ENCODE results near the gene LMO1.

The LMO1 gene

DNA sequence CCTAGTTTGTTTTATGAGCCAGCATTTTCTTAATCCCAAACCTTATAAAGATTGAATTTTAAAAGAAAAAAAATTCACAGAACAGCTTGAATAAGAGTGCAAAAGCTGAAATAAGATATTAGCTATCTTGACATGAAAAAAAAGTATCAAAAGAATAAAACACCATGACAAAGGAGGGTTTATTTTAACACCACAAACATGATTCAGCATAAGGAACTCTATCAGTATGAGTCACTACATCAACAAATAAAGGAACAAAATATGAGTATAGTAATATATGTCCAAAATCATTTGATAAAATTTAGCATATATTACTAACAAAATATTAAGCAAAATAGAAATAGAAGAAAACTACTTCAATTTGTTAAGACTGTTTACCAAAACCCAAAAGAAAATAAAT is 9.6 kb upstream of the LMO1 start:
- H3K4me1 ChIP-seq (ENCODE audit: control insufficient read depth, insufficient read depth, low read length) = 0 out of 2 replicates have a peak, but pooled peaks cover 4% of the 10 kb centered on the region
- H3K27me3 ChIP-seq (ENCODE audit: control insufficient read depth, insufficient read depth, low read length) = peaks cover 54% of the 10 kb centered on the region
- H3K4me3 ChIP-seq (ENCODE audit: low read depth, low read length) = no peak overlapping the region
- H3K36me3 ChIP-seq (ENCODE audit: control insufficient read depth, insufficient read depth, low read length) = no peaks in the 10 kb centered on the region
- H3K27ac ChIP-seq (ENCODE audit: low read depth, low read length) = no peak overlapping the region
- no peak overlapping the region for H3K9ac ChIP-seq (ENCODE audit: low read length)
- peaks cover 3% of the 10 kb centered on the region; the same call in 1 of the 2 replicates for H3K9me3 ChIP-seq (ENCODE audit: control insufficient read depth, insufficient read depth, low read depth, low read length)

DNA sequence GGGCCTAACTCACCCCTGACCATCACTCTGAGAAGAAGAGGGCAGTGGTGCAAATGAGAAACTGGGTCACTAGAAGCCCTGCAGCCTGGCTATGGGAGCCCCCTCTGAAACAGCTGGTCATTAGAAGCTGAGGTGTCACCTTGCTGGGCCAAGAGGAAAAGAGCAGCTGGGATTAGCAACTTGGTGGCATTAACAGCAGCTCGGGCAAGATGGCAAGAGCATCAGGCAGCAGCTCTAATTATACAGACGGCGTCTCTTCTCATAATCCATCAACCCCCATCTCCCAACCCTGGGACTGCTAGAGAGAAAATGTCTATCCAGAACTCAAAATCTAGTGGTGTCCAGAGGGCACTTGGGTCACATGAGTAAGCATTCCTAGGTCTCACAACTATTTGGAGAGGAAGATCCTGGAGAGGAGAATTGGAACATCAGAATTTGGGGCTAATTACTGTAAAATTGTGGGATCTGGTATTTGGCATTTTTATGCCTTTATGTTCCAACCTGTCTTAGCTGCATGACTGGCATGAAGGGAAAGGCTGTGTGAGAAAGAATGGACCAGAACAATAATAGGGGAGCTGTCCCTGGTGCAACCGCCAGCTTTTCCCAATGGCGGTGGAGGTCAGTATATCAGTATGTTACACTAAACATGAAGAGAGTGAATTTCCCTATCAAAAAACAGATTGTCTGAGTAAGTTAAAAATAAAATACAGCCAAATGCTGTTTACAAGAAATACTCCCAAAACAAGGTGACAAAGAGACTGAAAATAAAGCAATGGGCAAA is 7.6 kb upstream of the LMO1 start:
- peaks cover 9% of the 10 kb centered on the region for H3K4me1 ChIP-seq (ENCODE audit: control insufficient read depth, insufficient read depth, low read length)
- H3K27me3 ChIP-seq (ENCODE audit: control insufficient read depth, insufficient read depth, low read length) = peaks cover 68% of the 10 kb centered on the region
- no peaks in the 10 kb centered on the region for H3K36me3 ChIP-seq (ENCODE audit: control insufficient read depth, insufficient read depth, low read length)
- H3K27ac ChIP-seq (ENCODE audit: low read depth, low read length) = no peak overlapping the region
- H3K9ac ChIP-seq (ENCODE audit: low read length) = no peak overlapping the region
- H3K4me3 ChIP-seq (ENCODE audit: low read depth, low read length) = no peak overlapping the region
- H3K9me3 ChIP-seq (ENCODE audit: control insufficient read depth, insufficient read depth, low read depth, low read length) = peaks cover 3% of the 10 kb centered on the region; the same call in 1 of the 2 replicates

- no peak overlapping the region for H3K4me3 ChIP-seq (ENCODE audit: low read depth, low read length)
- H3K9ac ChIP-seq (ENCODE audit: low read length) = no peak overlapping the region
- peaks cover 2% of the 10 kb centered on the region; the same call in 1 of the 2 replicates for H3K9me3 ChIP-seq (ENCODE audit: control insufficient read depth, insufficient read depth, low read depth, low read length)
- no peak overlapping the region for H3K27ac ChIP-seq (ENCODE audit: low read depth, low read length)
- H3K36me3 ChIP-seq (ENCODE audit: control insufficient read depth, insufficient read depth, low read length) = no peaks in the 10 kb centered on the region
- peaks cover 85% of the 10 kb centered on the region for H3K27me3 ChIP-seq (ENCODE audit: control insufficient read depth, insufficient read depth, low read length)
- H3K4me1 ChIP-seq (ENCODE audit: control insufficient read depth, insufficient read depth, low read length) = peaks cover 9% of the 10 kb centered on the region
Measured at GRCh38 chr11:8269636-8270035, 6.0 kb upstream of the LMO1 start.

- H3K4me3 ChIP-seq (ENCODE audit: low read depth, low read length) = peak overlapping the region; percentile 58
- no peaks in the 10 kb centered on the region for H3K9me3 ChIP-seq (ENCODE audit: control insufficient read depth, insufficient read depth, low read depth, low read length)
- H3K36me3 ChIP-seq (ENCODE audit: control insufficient read depth, insufficient read depth, low read length) = no peaks in the 10 kb centered on the region
- peak overlapping the region; percentile 22 for H3K9ac ChIP-seq (ENCODE audit: low read length)
- no peak overlapping the region for H3K27ac ChIP-seq (ENCODE audit: low read depth, low read length)
- peaks cover 93% of the 10 kb centered on the region for H3K27me3 ChIP-seq (ENCODE audit: control insufficient read depth, insufficient read depth, low read length)
- peaks cover 9% of the 10 kb centered on the region for H3K4me1 ChIP-seq (ENCODE audit: control insufficient read depth, insufficient read depth, low read length)
Measured at GRCh38 chr11:8268530-8269400, 5.1 kb upstream of the LMO1 start.

GRCh38 chr11:8267831-8268529 is 4.3 kb upstream of the LMO1 start:
- H3K9me3 ChIP-seq (ENCODE audit: control insufficient read depth, insufficient read depth, low read depth, low read length) = no peaks in the 10 kb centered on the region
- peak overlapping the region; percentile 58 for H3K4me3 ChIP-seq (ENCODE audit: low read depth, low read length)
- H3K36me3 ChIP-seq (ENCODE audit: control insufficient read depth, insufficient read depth, low read length) = no peaks in the 10 kb centered on the region
- peak overlapping the region; percentile 22 for H3K9ac ChIP-seq (ENCODE audit: low read length)
- H3K4me1 ChIP-seq (ENCODE audit: control insufficient read depth, insufficient read depth, low read length) = peaks cover 12% of the 10 kb centered on the region
- no peak overlapping the region for H3K27ac ChIP-seq (ENCODE audit: low read depth, low read length)
- peaks cover 99% of the 10 kb centered on the region for H3K27me3 ChIP-seq (ENCODE audit: control insufficient read depth, insufficient read depth, low read length)

DNA sequence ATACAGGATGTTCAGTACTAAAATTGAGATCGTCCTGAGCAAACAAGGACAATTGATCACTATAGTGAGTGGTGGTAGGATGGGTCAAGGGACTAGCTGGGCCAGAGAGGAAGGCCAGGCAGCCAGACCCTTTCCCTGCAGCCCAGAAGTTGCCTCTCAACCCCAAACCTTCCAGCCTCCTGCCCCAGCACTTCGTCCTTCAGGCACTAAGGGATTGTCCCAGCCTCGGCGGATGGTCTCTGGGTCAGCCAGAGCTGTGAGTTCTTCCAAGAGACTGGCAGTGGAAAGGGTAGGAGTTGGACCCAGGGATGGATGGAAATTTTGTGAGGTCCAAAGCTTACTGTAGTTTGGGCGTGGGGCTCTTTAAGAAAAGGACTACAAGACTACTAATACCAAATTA is 3.6 kb upstream of the LMO1 start:
- Histone ChIP-seq H3K9me3 (ENCODE audit: control insufficient read depth, insufficient read depth, low read depth, low read length) (no peaks in the 10 kb centered on the region), H3K27ac (ENCODE audit: low read depth, low read length) (no peak overlapping the region), H3K9ac (ENCODE audit: low read length) (no peak overlapping the region), H3K4me1 (ENCODE audit: control insufficient read depth, insufficient read depth, low read length) (peaks cover 14% of the 10 kb centered on the region), H3K27me3 (ENCODE audit: control insufficient read depth, insufficient read depth, low read length) (peaks cover 99% of the 10 kb centered on the region), H3K4me3 (ENCODE audit: low read depth, low read length) (no peak overlapping the region), H3K36me3 (ENCODE audit: control insufficient read depth, insufficient read depth, low read length) (no peaks in the 10 kb centered on the region)

GRCh38 chr11:8266246-8267241 is 2.9 kb upstream of the LMO1 start:
- Histone ChIP-seq H3K9me3 (ENCODE audit: control insufficient read depth, insufficient read depth, low read depth, low read length) (no peaks in the 10 kb centered on the region), H3K4me3 (ENCODE audit: low read depth, low read length) (no peak overlapping the region), H3K4me1 (ENCODE audit: control insufficient read depth, insufficient read depth, low read length) (peaks cover 21% of the 10 kb centered on the region), H3K9ac (ENCODE audit: low read length) (no peak overlapping the region), H3K27me3 (ENCODE audit: control insufficient read depth, insufficient read depth, low read length) (peaks cover 99% of the 10 kb centered on the region), H3K27ac (ENCODE audit: low read depth, low read length) (no peak overlapping the region), H3K36me3 (ENCODE audit: control insufficient read depth, insufficient read depth, low read length) (no peaks in the 10 kb centered on the region)

DNA sequence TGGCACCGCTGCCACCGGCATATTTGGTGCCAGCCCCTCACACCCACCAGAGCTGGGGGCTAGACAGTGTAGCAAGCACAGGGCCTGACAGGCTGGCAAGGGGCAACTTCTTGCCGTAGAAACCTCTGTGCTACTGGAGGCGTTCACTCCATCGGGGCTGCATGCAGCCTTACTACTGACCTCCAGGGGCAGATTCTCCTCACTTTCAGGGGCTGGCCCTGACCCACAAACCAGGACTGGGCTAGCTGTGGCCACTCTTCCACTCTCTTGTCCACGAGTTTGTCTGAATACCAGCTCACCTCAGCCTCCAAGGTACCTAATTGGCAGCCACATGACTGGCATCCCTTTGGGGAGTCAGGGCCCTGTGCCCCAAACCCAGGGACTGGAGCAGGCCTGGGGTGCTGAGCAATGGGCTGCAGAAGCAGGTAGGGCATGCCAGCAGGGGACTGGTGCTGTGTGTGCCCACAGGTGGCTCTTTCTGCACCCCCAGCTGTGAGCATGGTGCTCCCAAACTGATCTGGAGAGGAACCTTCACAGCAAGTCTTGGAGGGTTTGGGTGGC is 2.1 kb upstream of the LMO1 start:
- Histone ChIP-seq H3K4me1 (ENCODE audit: control insufficient read depth, insufficient read depth, low read length) (peaks cover 25% of the 10 kb centered on the region), H3K4me3 (ENCODE audit: low read depth, low read length) (no peak overlapping the region), H3K9me3 (ENCODE audit: control insufficient read depth, insufficient read depth, low read depth, low read length) (no peaks in the 10 kb centered on the region), H3K36me3 (ENCODE audit: control insufficient read depth, insufficient read depth, low read length) (no peaks in the 10 kb centered on the region), H3K27ac (ENCODE audit: low read depth, low read length) (no peak overlapping the region), H3K27me3 (ENCODE audit: control insufficient read depth, insufficient read depth, low read length) (peaks cover 99% of the 10 kb centered on the region), H3K9ac (ENCODE audit: low read length) (no peak overlapping the region)

DNA sequence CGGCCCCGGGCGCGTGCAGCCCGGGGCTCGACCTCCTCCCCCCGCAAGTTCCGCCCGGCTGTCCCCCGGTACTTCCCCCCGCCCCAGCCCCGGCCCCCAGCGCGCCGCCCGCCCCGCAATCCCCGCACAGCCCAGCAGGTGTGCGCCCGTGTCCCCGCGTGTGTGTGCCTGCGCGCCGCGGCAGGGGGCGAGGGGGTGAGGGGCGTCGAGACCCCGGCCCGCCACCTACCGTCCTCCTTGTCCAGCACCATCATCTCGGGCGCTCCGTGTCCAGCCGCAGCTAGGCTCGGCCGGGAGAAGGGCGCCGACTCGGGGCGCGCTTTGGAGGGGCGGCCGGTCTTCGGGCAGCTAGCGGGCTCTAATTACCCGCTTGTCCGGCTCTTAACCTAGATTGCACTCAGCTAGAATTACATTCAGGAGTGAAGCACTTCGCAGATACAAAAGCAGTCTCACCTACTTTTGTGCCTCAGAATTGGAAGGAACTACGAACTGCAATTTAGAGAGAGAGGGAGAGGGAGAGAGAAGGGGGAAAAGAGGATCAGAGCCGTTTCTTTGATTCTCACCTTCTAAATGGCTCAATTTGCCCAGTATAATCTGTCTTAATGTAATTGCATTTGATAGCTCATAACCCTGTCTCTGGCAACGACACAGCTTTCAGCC is 439 bp downstream of the LMO1 start:
- Histone ChIP-seq H3K9me3 (ENCODE audit: control insufficient read depth, insufficient read depth, low read depth, low read length) (no peaks in the 10 kb centered on the region), H3K9ac (ENCODE audit: low read length) (no peak overlapping the region), H3K27me3 (ENCODE audit: control insufficient read depth, insufficient read depth, low read length) (peaks cover 98% of the 10 kb centered on the region), H3K36me3 (ENCODE audit: control insufficient read depth, insufficient read depth, low read length) (no peaks in the 10 kb centered on the region), H3K4me3 (ENCODE audit: low read depth, low read length) (peak overlapping the region; percentile 60), H3K4me1 (ENCODE audit: control insufficient read depth, insufficient read depth, low read length) (peaks cover 22% of the 10 kb centered on the region), H3K27ac (ENCODE audit: low read depth, low read length) (no peak overlapping the region)
